Skin epidermis (tissue), 12 donors: ENCODE data around the gene CCDC12.
"Not testable (repeated sequence)": the region's sequence is repeated elsewhere in the genome, so short reads cannot be mapped to it uniquely, and the experiment has no call there.

Source experiments
- H3K27ac ChIP-seq, 21 experiments: fragments of 200-600 bp; sonication (generic) in 11 of 21; one replicate each; pipeline ENCODE4 v1.5.0; 2020; ENCODE audit warnings: mild to moderate bottlenecking in 3 of 21, inconsistent platforms in 2 of 21, moderate library complexity in 2 of 21
- H3K4me3 ChIP-seq, 7 experiments: fragments of 200-600 bp; sonication (generic) in 2 of 7; one replicate each; pipeline ENCODE4 v1.5.0; 2020; ENCODE audit warnings: inconsistent platforms in 2 of 7, mild to moderate bottlenecking in 2 of 7, moderate library complexity in 1 of 7

Gene CCDC12

DNA sequence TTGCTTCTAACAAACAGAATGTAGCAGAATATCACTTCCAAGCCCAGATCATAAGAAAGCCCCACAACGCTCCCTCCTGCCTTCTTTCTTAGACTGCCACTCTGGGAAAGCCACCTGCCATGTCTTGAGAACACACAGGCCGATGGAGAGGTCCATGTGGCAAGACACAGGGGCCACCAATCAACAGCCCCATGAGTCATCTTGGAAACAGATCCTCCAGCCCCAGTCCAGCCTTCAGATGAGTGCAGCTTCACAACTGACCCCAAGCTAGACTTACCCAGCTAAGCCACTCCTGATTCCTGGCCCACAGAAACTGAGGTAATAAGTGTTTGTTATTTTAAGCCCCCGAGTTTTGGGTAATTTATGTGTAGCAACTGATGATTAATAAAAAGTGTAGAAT, 59.3 kb downstream of the CCDC12 start:
- no peak overlapping the region for H3K27ac ChIP-seq
- no peak overlapping the region for H3K4me3 ChIP-seq

DNA sequence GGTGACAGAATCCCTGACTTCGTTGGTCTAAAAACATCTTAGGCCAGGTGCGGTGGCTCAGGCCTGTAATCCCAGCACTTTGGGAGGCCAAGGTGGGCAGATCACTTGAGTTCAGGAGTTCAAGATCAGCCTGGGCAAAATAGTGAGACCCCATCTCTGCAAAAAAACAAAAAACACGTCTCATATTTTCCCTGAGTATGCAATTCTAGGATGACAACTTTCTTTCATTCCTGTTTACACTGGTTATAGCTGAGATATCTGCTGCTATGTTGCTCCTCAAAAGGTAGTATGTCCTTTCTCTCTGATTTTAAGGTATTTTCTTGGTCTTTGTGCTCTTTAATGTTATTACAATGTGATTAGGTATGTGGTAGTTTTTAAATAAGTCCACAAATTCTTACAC, 59.7 kb downstream of the CCDC12 start:
- H3K27ac ChIP-seq: no peak overlapping the region
- H3K4me3 ChIP-seq: no peak overlapping the region

DNA sequence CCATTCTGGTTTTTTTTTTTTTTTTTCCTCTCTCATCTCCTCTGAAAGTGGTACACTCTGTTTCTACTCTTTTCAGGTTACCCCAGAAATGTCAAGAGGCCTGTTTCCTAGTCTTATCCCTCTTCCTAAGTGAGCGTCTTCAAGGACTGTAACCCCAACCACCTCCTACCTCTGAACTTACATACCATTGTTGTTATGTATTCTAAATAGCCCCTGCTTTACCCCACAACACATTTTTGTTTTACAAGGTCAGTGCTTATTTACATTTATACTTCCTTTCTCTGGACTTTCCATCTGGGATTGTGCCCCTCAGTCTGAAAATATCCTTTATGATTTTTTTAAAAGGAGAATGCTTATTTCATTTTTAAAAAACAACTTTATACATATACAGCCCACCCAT, 60.3 kb downstream of the CCDC12 start:
- Histone ChIP-seq H3K27ac (no peak overlapping the region), H3K4me3 (no peak overlapping the region)

DNA sequence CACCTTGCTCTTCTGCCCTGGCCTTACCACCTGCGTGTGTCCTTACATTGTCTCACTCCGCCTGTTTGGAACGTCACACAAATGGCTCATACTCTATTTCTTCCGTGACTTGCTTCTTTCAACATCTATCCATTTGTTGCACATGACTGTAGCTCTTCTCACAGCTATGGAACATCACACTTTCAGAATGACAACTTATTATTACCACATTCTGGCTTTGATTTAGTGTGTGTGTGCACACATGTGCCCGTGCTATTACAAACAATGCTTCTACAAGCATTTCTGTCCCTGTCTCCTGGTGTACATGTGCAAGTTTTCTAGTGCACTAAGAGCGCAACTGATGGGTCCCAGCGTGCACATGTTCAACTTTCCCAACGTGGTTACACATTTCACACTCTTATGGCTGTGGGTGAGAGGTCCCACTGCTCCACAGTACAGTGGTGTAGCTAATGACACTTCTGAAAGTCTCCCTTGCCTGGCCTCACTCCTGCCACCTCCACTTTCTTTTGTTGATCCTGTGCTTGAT, 61.2 kb downstream of the CCDC12 start:
- Histone ChIP-seq H3K27ac (no peak overlapping the region), H3K4me3 (no peak overlapping the region)

DNA sequence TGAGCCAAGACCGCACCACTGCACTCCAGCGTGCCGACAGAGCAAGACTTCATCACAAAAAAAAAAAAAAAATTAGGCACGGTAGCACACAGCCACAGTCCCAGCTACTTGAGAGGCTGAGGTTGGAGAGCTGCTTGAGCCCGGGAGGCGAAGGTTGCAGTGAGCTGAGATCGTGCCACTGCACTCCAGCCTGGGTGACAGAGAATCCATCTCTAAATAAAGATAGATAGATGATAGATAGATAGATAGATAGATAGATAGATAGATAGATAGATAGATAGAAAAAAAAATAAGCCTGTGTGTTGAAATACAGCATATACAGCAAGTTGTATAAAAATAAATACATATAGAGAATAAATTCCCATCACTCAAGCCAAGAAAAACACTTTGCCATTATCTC, 61.7 kb downstream of the CCDC12 start:
- Histone ChIP-seq H3K4me3 (no peak overlapping the region), H3K27ac (no peak overlapping the region)

DNA sequence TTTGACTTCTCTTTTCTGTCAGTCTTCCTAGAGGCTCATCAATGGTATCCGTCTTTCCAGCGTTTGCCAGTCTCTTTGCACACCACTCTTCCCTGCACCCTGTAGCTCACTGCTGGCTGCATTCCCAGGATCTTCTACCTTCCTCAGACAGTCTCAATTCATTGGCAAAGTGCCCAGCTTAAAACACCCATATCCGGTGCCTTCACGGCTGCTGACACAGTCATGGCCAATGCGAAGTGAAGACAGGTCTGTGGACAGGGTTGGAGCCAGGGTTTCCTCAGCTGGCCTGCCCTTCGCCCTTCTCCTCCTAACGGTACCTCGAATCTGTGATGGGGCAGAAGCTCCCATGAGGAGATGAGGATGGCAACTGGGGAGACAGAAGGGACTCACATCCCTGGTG, 62.9 kb downstream of the CCDC12 start:
- Histone ChIP-seq H3K27ac (no peak overlapping the region), H3K4me3 (no peak overlapping the region)

DNA sequence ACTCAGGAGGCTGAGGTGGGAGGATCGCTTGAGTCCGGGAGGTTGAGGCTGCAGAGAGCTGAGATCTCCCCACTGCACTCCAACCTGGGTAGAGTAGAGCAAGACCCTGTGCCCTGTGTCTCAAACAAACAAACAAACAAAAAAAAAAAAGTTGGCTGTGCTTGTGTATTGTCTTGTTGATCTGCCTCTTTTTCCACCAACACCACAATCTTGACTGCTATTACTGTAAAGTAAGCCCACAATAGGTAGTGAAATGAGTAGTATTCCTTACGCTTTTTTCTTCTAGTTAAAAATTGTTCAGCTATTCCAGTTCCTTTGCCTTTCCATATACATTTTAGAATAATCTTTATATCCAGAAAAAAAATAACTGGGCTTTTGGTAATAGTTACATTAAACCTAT, 63.6 kb downstream of the CCDC12 start:
- Histone ChIP-seq H3K27ac (no peak overlapping the region), H3K4me3 (no peak overlapping the region)

DNA sequence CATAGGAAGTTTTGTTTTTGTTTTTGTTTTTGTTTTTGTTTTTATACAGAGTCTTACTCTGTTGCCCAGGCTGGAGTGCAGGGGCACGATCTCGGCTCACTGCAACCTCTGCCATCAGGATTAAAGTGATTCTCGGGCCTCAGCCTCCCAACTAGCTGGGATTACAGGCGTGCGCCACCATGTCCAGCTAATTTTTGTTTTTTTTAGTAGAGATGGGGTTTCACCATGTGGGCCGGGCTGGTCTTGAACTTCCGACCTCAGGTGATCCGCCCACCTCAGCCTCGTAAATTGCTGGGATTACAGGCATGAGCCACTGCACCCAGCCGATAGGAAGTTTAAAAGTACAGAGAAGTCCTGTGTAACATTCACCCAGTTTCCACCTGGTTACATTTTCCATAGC, 65.6 kb downstream of the CCDC12 start:
- H3K27ac ChIP-seq, H3K4me3 ChIP-seq: not testable (repeated sequence)

DNA sequence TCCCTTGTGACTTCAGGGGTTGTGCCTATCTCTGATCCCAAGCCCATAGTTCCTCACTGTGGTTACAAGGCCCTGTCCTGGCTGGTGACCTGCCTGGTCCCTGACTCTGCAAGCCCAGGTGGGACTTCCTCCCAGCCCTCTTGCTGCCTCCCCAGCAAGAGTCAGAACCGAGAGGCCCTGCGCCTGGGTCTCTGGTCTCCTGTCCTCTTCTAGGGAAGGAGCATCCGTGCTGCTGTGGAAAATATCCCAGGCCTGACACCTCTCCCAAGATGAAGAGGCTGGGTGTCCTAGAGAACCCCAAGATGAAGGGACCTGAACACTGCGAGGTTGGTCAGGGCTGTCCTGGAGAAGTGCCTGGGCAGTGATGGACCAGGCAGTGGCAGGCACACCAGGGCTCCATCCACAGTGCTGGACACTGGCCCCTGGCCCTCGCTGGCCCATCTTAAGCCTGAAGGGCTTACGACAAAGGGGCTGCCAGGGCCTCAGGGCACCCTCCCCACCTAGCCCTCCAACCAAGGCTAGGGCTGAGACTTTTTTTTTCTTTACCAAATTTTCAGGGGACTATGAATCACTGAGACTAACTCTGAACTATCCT, 66.3 kb downstream of the CCDC12 start:
- H3K4me3 ChIP-seq: no peak overlapping the region
- no peak overlapping the region for H3K27ac ChIP-seq

DNA sequence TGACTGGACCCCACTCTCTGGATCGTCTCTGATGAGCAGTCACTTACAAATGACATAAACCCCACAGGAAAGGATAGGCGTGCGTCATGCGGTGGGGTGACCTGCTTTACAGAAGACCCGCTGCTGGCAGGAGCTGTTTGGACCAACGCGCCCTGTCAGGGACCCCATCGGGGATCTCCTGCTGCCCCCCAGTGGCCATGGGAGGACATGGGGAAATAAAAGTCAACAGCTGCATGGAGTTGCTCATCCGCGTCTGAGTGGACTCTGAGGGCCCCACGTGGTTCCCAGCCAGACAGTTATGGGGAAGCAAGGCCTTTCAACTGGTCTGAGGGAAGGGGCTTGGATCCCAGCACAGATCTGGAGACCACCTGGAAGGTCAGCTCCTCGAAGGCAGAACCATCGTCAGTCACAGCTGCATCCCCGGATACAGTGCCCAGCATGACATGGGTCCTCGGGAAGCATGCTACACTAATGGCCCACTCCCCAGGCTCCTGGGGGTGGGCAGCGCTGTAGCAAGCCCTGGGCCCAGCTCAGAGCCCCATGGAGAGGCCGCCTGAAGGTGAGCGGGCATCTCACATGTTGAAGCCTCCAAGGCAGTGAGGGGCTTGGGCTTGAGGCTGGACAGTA, 66.9 kb downstream of the CCDC12 start:
- H3K27ac ChIP-seq: peak overlapping the region in 1 of 21 experiments; percentile 28
- H3K4me3 ChIP-seq: no peak overlapping the region

DNA sequence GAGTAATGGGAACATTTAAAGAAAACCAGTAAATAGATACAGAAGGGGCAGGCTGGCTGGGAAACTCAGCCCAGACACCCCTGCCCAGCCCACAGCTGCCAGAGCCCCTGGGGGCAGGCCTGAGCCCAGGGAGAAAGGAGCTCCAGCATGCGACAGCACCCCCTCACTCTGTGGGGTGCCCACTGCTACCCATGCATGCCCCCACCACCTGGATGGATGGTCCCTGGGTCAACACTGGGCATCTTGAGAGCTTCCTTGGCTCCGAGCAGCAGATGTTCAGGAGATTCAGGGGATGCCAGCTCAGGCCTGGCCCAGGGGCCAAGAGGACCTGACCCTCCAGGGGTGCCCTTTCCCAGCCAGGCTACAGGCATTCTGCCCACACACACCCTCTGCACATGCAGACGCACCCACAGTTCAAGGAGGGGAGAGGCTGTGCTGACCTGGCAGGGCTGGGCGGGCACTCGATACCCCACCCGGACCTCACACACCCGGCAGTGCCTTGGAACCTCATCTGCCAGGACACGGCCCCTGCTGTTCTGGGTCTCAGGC, 67.5 kb downstream of the CCDC12 start:
- no peak overlapping the region for H3K4me3 ChIP-seq
- peak overlapping the region in 5 of 21 experiments; percentile 3 to 44 (median 28) for H3K27ac ChIP-seq

DNA sequence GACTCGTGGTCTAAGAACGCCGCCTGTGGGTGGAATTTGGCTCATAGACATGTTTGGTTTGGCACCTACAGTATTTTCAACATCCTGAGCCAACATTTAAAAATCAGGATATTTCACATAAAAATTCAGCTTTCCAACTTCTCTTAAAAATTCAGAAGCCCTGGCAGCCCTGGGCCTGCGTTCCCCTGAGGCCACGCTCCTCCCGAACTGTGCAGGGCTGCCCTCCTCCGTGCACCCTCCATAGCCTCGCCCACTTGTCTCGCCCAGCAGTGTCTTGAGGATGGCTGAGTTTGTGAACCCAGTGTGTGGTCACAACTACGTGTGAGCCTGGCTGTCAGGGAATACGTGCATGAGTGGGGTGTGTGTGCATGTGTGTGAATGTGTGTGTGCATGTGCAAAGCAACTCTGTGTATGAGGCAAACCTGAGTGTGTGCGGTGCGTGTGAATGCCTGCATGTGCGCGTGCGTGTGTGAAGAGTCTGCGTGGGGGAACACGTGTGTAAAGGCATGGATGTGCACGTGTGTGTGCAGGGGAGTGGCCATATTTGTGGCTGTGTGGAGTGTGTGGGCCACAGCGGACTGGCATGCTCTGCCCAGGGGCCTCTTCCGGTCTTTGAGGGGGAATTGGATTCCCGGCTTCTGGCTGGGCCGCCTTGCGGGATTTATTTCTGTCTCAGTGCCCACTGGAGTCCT, 68.1 kb downstream of the CCDC12 start:
- Histone ChIP-seq H3K27ac (peak overlapping the region in 4 of 21 experiments; percentile 3 to 44 (median 18)), H3K4me3 (no peak overlapping the region)

DNA sequence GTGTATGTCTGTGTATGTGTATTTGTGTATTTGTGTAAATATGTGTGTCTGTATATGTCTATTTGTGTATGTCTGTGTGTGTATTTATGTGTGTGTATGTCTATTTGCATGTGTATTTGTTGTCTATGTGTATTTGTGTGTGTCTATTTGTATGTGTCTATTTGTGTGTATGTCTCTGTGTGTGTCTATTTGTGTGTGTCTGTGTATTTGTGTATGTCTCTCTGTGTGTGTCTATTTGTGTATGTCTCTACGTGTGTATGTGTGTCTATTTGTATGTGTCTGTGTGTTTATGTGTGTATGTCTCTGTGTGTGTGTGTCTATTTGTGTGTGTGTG, 68.6 kb downstream of the CCDC12 start:
- Histone ChIP-seq H3K27ac (no peak overlapping the region), H3K4me3 (no peak overlapping the region)

DNA sequence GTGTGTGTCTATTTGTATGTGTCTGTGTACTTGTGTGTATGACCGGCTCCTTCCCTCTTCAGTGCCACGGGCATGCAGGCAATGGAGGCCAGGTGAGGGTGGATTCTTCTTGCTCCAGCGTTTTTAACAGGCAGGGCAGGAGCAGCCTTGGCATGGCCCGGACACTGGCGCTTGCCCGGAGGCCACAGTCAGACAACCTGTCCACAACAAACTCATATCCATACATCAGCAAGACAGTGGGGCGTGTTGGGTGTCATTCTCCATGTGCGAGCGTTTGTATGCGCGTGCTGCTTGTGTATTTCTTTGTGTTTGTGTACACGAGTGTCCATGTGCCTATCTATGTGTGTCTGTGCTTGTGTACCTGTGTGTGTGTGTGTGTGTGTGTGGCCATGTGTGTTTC, 69.3 kb downstream of the CCDC12 start:
- no peak overlapping the region for H3K4me3 ChIP-seq

DNA sequence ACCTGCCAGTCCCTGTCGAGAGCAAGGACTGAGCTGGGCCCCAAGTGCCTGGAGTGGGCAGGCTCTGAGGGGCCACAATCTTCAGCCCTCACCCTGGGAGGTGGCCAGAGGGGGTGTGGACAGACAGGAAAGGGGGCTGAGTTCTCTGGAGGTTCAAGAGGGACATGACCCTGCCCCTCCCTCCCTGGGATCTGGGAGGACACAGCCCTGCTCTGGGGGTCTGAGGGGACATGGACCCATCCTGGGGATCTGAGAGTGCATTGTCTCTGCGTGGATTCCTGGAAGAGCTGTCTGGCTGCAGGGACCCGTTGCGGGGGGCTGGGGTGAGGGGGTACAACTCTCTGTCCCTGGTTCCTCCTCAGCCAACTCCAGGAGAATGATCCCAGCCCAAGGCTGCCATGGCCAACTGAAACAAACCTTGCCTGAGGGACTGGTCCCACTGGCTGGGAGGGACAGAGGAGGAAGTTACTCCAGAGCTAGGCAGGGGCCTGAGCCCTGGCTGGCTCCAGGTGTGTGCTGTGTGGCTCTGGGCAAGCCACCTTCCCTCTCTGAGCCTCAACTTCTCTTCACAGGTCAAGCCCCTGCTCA, 70.0 kb downstream of the CCDC12 start:
- Histone ChIP-seq H3K27ac (no peak overlapping the region), H3K4me3 (no peak overlapping the region)

More for the DNA sequence above, 69.3 kb downstream of the CCDC12 start:
- no peak overlapping the region for H3K27ac ChIP-seq

DNA sequence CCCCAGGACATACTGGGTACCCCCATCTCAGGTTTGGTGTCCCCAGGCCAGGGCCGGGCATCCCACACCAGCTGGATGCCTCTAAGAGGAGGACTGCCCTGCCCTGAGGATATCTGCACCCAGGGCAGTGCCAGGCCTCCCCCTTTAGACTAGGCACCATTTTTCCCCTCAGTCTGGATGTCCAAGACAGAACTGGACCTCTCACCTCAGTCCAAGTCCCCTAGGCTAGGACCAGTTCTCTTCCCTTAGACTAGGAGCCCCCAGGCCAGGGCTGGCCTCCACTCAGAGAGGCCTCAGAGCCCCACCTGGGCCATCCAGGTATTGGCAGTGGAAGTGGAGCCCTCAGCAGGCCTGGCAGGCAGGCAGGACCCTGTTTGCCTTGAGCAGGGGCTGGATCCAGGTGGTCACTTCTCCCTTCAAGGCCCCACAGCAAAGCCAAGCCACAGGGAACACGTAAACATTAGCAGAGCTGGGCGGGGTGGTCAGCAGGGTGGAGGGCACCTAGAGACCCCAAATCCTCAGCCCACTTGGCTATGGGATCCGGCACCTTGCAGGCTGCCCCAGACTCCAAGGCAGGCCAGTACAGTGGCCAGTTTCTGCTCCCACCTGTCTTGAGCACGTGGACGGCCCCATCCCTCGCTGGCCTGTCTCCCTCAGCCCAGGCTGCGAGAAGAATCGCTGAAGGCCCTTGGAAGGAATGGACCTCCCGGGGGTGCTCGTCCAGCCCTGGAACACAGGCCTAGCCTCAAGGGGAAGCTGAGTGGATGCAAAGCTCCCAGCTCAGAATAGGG, 70.7 kb downstream of the CCDC12 start:
- H3K4me3 ChIP-seq: no peak overlapping the region
- peak overlapping the region in 1 of 21 experiments; percentile 10 for H3K27ac ChIP-seq

DNA sequence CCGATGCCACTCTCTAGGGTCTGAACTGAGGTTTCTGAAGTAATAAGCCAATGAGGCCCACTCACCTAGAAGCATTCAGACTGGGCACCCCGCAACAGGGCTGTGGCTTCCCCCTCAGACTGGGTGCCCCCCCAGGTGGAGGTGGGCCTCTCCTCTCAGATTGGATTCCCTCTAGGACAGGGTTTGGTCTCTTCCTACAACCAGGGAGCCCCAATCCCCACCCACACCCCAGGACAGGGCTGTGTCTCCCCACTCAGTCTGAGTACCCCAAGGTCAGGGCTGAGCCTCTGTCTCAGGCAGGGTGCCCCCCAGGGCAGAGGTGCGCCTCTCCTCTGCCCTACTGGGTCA, 71.4 kb downstream of the CCDC12 start:
- peak overlapping the region in 1 of 21 experiments; percentile 10 for H3K27ac ChIP-seq
- H3K4me3 ChIP-seq: no peak overlapping the region

DNA sequence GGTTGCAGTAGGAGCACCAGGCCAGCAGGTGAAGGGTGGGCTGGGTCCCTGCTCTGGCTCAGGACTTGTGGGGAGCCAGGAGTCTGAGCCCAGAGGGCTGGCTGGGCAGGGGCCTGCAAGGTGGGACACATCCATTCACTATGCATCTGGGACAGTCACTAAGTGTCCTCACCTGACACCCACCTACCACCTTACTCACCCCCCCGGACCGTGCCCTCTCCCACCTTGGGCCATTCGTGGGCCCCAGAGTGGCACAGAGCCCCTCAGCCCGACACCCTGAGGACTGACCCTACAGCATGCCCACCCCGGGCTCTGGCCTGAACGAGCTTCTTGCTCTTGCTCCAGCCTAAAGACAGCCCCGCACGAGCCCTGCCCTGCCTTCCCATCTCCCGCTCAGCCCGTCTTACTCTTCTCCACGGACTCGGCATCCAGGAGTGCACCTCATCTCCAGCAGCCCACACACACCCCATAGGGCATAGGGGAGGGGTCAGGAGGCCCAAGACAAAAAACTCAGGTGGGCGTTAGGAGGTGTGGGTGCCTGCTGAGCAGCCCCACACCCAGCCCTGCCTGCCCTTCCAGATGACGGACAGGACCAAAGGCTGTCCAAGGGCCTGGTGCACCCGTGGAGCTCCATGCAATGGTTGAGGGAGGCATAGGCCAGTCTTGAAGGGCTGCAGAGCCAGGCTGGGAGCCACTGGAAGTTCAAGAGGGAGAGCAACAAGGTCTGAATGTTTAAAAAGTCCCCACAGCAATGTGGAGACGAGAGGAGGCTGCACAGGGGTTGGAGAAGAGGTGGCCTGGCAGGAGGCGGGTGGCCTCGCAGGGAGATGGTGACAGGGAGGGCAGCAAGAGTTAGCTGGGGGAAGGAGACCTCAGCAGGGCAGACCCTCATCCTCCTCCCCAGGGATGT, 72.0 kb downstream of the CCDC12 start:
- H3K4me3 ChIP-seq: no peak overlapping the region
- no peak overlapping the region for H3K27ac ChIP-seq
